OCI-LY7 (cell line): ENCODE data around the gene CCBE1. TPM values are rescaled to one million over a fixed set of nuclear protein-coding genes. Genes with fewer than 3 reads are reported as not detected.
"Not testable (repeated sequence)": the region's sequence is repeated elsewhere in the genome, so short reads cannot be mapped to it uniquely, and the experiment has no call there.

Experiments used
- BruUV-seq: library from RNA; stranded (reverse); fragments of 400-500 nt; replicated peaks from 2 replicates; lab custom pipeline; 2021; lab: Mats Ljungman, UMichigan
- CTCF ChIA-PET: fragments of 300-600 bp; sonication (Branson Sonifier 250); formaldehyde crosslinking; loops from one replicate; lab custom pipeline; 2022; ENCODE audit warnings: antibody characterized with exemption; ENCODE audit not compliant: unreplicated experiment; lab: Charles Lee
- POLR2A ChIA-PET: fragments of 300-600 bp; sonication (Branson Sonifier 250); formaldehyde crosslinking; loops from one replicate; lab custom pipeline; 2022; ENCODE audit warnings: antibody characterized with exemption; lab: Charles Lee
- DNase-seq: peaks from one replicate; pipeline ENCODE4 v3.0.0-alpha.2; 2015; ENCODE audit warnings: low spot score
- H2AFZ ChIP-seq: fragments of 200-600 bp; sonication (generic), shearing (Covaris generic); 2 replicates; pipeline ENCODE4 v1.6.1; 2014; ENCODE audit warnings: mild to moderate bottlenecking, antibody characterized with exemption, low read length, moderate library complexity
- H3K27ac ChIP-seq: fragments of 200-600 bp; sonication (generic); 2 replicates; pipeline ENCODE4 v1.5.1; 2014; ENCODE audit warnings: mixed run types, low read depth, mild to moderate bottlenecking, moderate library complexity, low read length, inconsistent platforms; ENCODE audit not compliant: poor library complexity, severe bottlenecking
- H3K36me3 ChIP-seq: fragments of 200-600 bp; sonication (generic); 2 replicates; pipeline ENCODE4 v1.6.1; 2014; ENCODE audit warnings: mild to moderate bottlenecking, antibody characterized with exemption, low read length, moderate library complexity, mixed read lengths; ENCODE audit not compliant: insufficient read depth
- H3K4me1 ChIP-seq: fragments of 200-600 bp; sonication (generic); 2 replicates; pipeline ENCODE4 v1.5.1; 2014; ENCODE audit warnings: mild to moderate bottlenecking, low read length; ENCODE audit not compliant: insufficient read depth, poor library complexity, severe bottlenecking
- H3K4me2 ChIP-seq: fragments of 200-600 bp; sonication (generic); 2 replicates; pipeline ENCODE4 v1.6.1; 2014; ENCODE audit warnings: mild to moderate bottlenecking, low read length
- H3K4me3 ChIP-seq: fragments of 200-600 bp; sonication (generic); 2 replicates; pipeline ENCODE4 v1.5.1; 2014; ENCODE audit warnings: mild to moderate bottlenecking, low read depth, low read length; ENCODE audit not compliant: poor library complexity, severe bottlenecking
- H3K79me2 ChIP-seq: fragments of 200-600 bp; sonication (generic); 2 replicates; pipeline ENCODE4 v1.6.1; 2016; ENCODE audit warnings: low read depth, mild to moderate bottlenecking, low read length, moderate library complexity, mixed read lengths; ENCODE audit not compliant: insufficient read depth
- H3K9me2 ChIP-seq: fragments of 200-600 bp; sonication (generic); 2 replicates; pipeline ENCODE4 v1.6.1; 2016; ENCODE audit warnings: mild to moderate bottlenecking, low read length, mixed read lengths; ENCODE audit not compliant: insufficient read depth
- H3K9me3 ChIP-seq: fragments of 200-600 bp; sonication (generic); 2 replicates; pipeline ENCODE4 v1.6.1; 2014; ENCODE audit warnings: mild to moderate bottlenecking, mixed run types, low read length, mixed read lengths
- H4K20me1 ChIP-seq: fragments of 200-600 bp; sonication (generic); 2 replicates; pipeline ENCODE4 v1.6.1; 2014; ENCODE audit warnings: mild to moderate bottlenecking, antibody characterized with exemption, low read length, moderate library complexity, mixed read lengths; ENCODE audit not compliant: insufficient read depth
- CTCF ChIP-seq: fragments of 200-600 bp; sonication (generic); conservative IDR thresholded peaks from 2 replicates; pipeline ENCODE4 v1.5.1; 2014; ENCODE audit warnings: mild to moderate bottlenecking, antibody characterized with exemption, low read length, moderate library complexity, mixed read lengths
- EZH2phosphoT487 ChIP-seq: fragments of 200-600 bp; sonication (generic); IDR thresholded peaks from 2 replicates; pipeline ENCODE4 v1.6.1; 2018; ENCODE audit warnings: low read depth, borderline replicate concordance, mild to moderate bottlenecking, mixed run types, antibody characterized with exemption, low read length, moderate library complexity, mixed read lengths
- intact Hi-C: fragments of 100-400 bp; cut with micrococcal nuclease; formaldehyde crosslinking; loops from one replicate; pipeline ENCODE4 v1.10.0; 2022; ENCODE audit not compliant: unreplicated experiment
- total RNA-seq, 2 experiments: library from RNA; depleted of rRNA in 1 of 2; stranded (reverse); fragments of >200 nt in 1 of 2; shearing (Covaris generic) in 1 of 2; gene quantifications; 2 replicates each; pipeline ENCODE4 v1.2.3, GENCODE V29; 2014 to 2022

CCBE1 gene
- total RNA-seq, 2 experiments from 2014 or later, result 0.16 to 0.70 TPM

GRCh38 chr18:59742325-59743111 lies 45.3 kb upstream of the CCBE1 start:
- POLR2A ChIA-PET, result no interaction called here
- CTCF ChIA-PET, result no interaction called here
- no TSS peak for BruUV-seq
- H3K36me3 ChIP-seq, result no peaks in the 10 kb centered on the region
- no peak overlapping the region for H3K4me3 ChIP-seq
- TF ChIP-seq EZH2phosphoT487, result no peak
- TF ChIP-seq CTCF, result no peak
- no peaks in the 10 kb centered on the region for H3K79me2 ChIP-seq
- intact Hi-C loops, result no loop called here
- H4K20me1 ChIP-seq, result no peaks in the 10 kb centered on the region
- no peak for DNase-seq
- no peak overlapping the region for H2AFZ ChIP-seq
- H3K27ac ChIP-seq, result no peak overlapping the region
- no peak overlapping the region for H3K4me2 ChIP-seq
- no peaks in the 10 kb centered on the region for H3K9me3 ChIP-seq
- H3K4me1 ChIP-seq, result no peaks in the 10 kb centered on the region
- H3K9me2 ChIP-seq, result no peaks in the 10 kb centered on the region

GRCh38 chr18:59740141-59740540 lies 42.9 kb upstream of the CCBE1 start:
- Histone ChIP-seq H3K4me1 (no peaks in the 10 kb centered on the region), H3K4me3 (no peak overlapping the region), H3K27ac (no peak overlapping the region), H2AFZ (no peak overlapping the region), H3K4me2 (no peak overlapping the region), H3K9me2 (no peaks in the 10 kb centered on the region), H3K79me2 (no peaks in the 10 kb centered on the region), H3K36me3 (no peaks in the 10 kb centered on the region), H4K20me1 (no peaks in the 10 kb centered on the region), H3K9me3 (no peaks in the 10 kb centered on the region)
- BruUV-seq, result no TSS peak
- ChIA-PET CTCF (no interaction called here), POLR2A (no interaction called here)
- TF ChIP-seq EZH2phosphoT487 (no peak), CTCF (no peak)
- intact Hi-C loops, result no loop called here
- DNase-seq, result no peak

- intact Hi-C loops, result no loop called here
- H3K4me1 ChIP-seq, result no peaks in the 10 kb centered on the region
- no peak overlapping the region for H3K27ac ChIP-seq
- ChIA-PET CTCF (no interaction called here), POLR2A (no interaction called here)
- no TSS peak for BruUV-seq
- TF ChIP-seq CTCF (no peak), EZH2phosphoT487 (no peak)
- H4K20me1 ChIP-seq, result no peaks in the 10 kb centered on the region
- no peak overlapping the region for H3K4me3 ChIP-seq
- H3K4me2 ChIP-seq, result no peak overlapping the region
- no peaks in the 10 kb centered on the region for H3K36me3 ChIP-seq
- H3K9me3 ChIP-seq, result no peaks in the 10 kb centered on the region
- H3K79me2 ChIP-seq, result no peaks in the 10 kb centered on the region
- H3K9me2 ChIP-seq, result no peaks in the 10 kb centered on the region
- no peak overlapping the region for H2AFZ ChIP-seq
- DNase-seq, result no peak
These were observed 40.6 kb upstream of the CCBE1 start for GRCh38 chr18:59737776-59738300.

GRCh38 chr18:59737335-59737734 lies 40.1 kb upstream of the CCBE1 start:
- H3K9me3 ChIP-seq, H3K9me2 ChIP-seq, H3K4me1 ChIP-seq, H4K20me1 ChIP-seq, H3K4me3 ChIP-seq, POLR2A ChIA-PET, H3K27ac ChIP-seq, H3K79me2 ChIP-seq, DNase-seq, H3K4me2 ChIP-seq, BruUV-seq, H2AFZ ChIP-seq, H3K36me3 ChIP-seq, CTCF ChIA-PET, intact Hi-C loops: not testable (repeated sequence)
